Mesendoderm (in vitro differentiated cells): ENCODE data around the gene BPIFB2.
A peak's percentile ranks its signal among the peaks of the same experiment; 100 is the strongest.

ENCODE experiments used
- DNase-seq: peaks from one replicate; pipeline ENCODE4 v3.0.0; 2013
- H2AK5ac ChIP-seq: 2 replicates; pipeline ENCODE4 v1.6.1; 2013; ENCODE audit warnings: low read length, inconsistent platforms
- H2BK120ac ChIP-seq: 2 replicates; pipeline ENCODE4 v1.6.1; 2013; ENCODE audit warnings: low read depth, mild to moderate bottlenecking, low read length, moderate library complexity, mixed read lengths
- H2BK15ac ChIP-seq: replicated peaks from 2 replicates; pipeline ENCODE4 v1.6.1; 2013; ENCODE audit warnings: low read depth, mild to moderate bottlenecking, moderate library complexity
- H2BK5ac ChIP-seq: 2 replicates; pipeline ENCODE4 v1.6.1; 2013; ENCODE audit warnings: low read length, inconsistent platforms
- H3K18ac ChIP-seq: 2 replicates; pipeline ENCODE4 v1.6.1; 2013; ENCODE audit warnings: mild to moderate bottlenecking, low read length, mixed read lengths
- H3K23ac ChIP-seq: one replicate; pipeline ENCODE4 v1.6.1; 2013; ENCODE audit warnings: low read length
- H3K27ac ChIP-seq: 2 replicates; pipeline ENCODE4 v1.5.1; 2013; ENCODE audit warnings: low read depth, mild to moderate bottlenecking, inconsistent platforms, low read length, moderate library complexity
- H3K27me3 ChIP-seq: 2 replicates; pipeline ENCODE4 v1.6.1; 2013; ENCODE audit warnings: low read length, control low read depth, mild to moderate bottlenecking, inconsistent platforms; ENCODE audit not compliant: insufficient read depth, poor library complexity
- H3K36me3 ChIP-seq: 2 replicates; pipeline ENCODE4 v1.6.1; 2013; ENCODE audit warnings: low read length, inconsistent platforms; ENCODE audit not compliant: control insufficient read depth, insufficient read depth
- H3K4ac ChIP-seq: one replicate; pipeline ENCODE4 v1.6.1; 2013; ENCODE audit warnings: low read depth, mild to moderate bottlenecking, low read length, moderate library complexity
- H3K4me1 ChIP-seq: 2 replicates; pipeline ENCODE4 v1.6.1; 2013; ENCODE audit warnings: low read depth, low read length, inconsistent platforms; ENCODE audit not compliant: control insufficient read depth
- H3K4me2 ChIP-seq: 2 replicates; pipeline ENCODE4 v1.6.1; 2013; ENCODE audit warnings: low read length
- H3K4me3 ChIP-seq: 2 replicates; pipeline ENCODE4 v1.5.1; 2013; ENCODE audit warnings: mild to moderate bottlenecking, low read length
- H3K56ac ChIP-seq: one replicate; pipeline ENCODE4 v1.6.1; 2013; ENCODE audit warnings: low read length
- H3K79me1 ChIP-seq: 2 replicates; pipeline ENCODE4 v1.6.1; 2013; ENCODE audit warnings: low read length, inconsistent platforms
- H3K79me2 ChIP-seq: 2 replicates; pipeline ENCODE4 v1.6.1; 2013; ENCODE audit warnings: mild to moderate bottlenecking, low read length; ENCODE audit not compliant: control insufficient read depth, insufficient read depth
- H3K9ac ChIP-seq: 2 replicates; pipeline ENCODE4 v1.6.1; 2013; ENCODE audit warnings: low read length, inconsistent platforms
- H4K5ac ChIP-seq: one replicate; pipeline ENCODE4 v1.6.1; 2013; ENCODE audit warnings: low read length
- H4K8ac ChIP-seq: one replicate; pipeline ENCODE4 v1.6.1; 2013; ENCODE audit warnings: low read depth, mild to moderate bottlenecking, control low read depth, low read length, moderate library complexity
- WGBS: extraction: QIAGEN DNeasy Blood & Tissue Kit; methylation state at CpG from one replicate; pipeline ENCODE4 v1.1.7; 2013; ENCODE audit warnings: low lambda C conversion rate, missing lambda C conversion rate; ENCODE audit not compliant: insufficient coverage; ENCODE audit errors: extremely low coverage; 5-methylcytosine and 5-hydroxymethylcytosine counted together

The BPIFB2 gene

DNA sequence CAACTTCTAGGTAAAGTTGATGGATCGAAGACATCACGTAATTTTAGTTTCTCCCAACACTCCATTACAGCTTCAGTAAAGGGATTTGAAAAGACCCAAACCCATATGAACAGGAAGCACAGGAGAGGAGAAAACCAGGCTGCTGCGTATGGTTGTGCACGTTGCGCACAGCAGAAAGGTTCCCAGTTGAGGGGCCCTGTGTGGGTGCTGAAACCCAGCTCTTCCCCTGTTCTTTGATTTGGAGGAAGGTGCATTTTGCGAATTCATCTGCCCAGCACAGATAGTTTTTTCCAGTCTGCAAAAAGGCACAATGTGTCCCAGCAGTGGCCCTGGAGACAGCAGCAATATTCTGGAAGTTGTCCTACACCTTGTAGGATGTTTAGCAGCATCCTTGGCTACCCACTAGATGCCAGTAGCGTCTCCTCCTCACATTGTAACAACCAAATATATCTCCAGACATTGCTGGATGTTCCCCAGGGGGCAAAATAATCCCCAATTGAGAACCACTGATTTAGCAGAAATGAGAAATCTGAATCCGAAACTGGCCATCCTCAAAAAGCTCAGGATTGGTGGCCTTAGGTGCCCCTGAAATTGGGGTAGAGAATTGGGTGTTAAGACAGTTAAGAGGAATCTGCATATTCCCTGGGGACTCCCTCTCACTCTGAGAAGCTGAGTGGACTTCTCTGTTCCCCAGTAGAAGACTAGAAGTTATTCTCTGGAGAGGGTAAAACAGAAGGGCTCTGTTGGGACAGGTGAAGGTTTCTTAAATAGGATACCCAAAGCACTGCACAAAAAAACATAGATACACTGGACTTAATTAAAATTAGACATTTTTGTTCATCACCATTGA, 15.5 kb upstream of the BPIFB2 start:
- no peak overlapping the region for H3K23ac ChIP-seq
- H3K27me3 ChIP-seq: no peaks in the 10 kb centered on the region
- no peak overlapping the region for H3K4ac ChIP-seq
- no peaks in the 10 kb centered on the region for H3K36me3 ChIP-seq
- no peak overlapping the region for H2BK120ac ChIP-seq
- no peak overlapping the region for H3K27ac ChIP-seq
- no peak overlapping the region for H3K4me3 ChIP-seq
- no peak overlapping the region for H3K18ac ChIP-seq
- no peak overlapping the region for H4K8ac ChIP-seq
- no peak overlapping the region for H3K4me2 ChIP-seq
- H2BK5ac ChIP-seq: no peak overlapping the region
- H3K4me1 ChIP-seq: no peaks in the 10 kb centered on the region
- no CpG with 5 or more reads among the region's 8 CpGs for WGBS
- H3K79me2 ChIP-seq: no peaks in the 10 kb centered on the region
- no peaks in the 10 kb centered on the region for H3K79me1 ChIP-seq
- H2BK15ac ChIP-seq: peak overlapping the region; percentile 60
- DNase-seq: no peak
- no peak overlapping the region for H3K56ac ChIP-seq
- H2AK5ac ChIP-seq: no peak overlapping the region
- H3K9ac ChIP-seq: no peak overlapping the region
- H4K5ac ChIP-seq: no peak overlapping the region

DNA sequence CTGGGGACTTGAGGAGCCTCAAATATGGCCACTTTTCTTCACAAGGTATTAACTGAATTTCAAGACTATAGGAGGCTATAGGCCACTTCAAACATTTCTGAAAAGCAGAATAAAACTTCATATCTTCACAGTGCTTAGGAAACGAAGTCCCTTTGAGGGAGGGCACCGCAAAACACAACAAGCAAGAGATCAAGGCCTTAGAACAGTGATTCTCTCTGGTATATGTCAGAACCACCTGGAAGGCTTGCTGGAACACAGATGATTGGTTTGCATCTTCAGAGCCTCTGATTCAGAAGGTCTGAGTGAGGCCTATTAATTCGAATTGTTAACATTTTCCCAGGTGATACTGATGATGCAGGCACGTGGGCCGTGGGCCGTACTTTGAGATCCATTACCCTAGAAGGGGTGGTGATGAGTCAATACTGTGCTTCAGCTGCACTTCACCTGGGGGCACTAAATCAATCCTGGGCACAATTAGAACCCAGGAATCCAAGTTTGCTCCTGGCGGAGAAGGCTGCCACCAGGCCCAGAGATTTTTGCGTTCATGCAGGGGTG, 13.9 kb upstream of the BPIFB2 start:
- H2BK15ac ChIP-seq: no peak overlapping the region
- peak overlapping the region; percentile 40 for H2BK120ac ChIP-seq
- H3K4ac ChIP-seq: no peak overlapping the region
- no peak overlapping the region for H3K27ac ChIP-seq
- H3K4me2 ChIP-seq: no peak overlapping the region
- H4K8ac ChIP-seq: no peak overlapping the region
- no peak overlapping the region for H3K4me3 ChIP-seq
- H3K4me1 ChIP-seq: no peaks in the 10 kb centered on the region
- H3K79me1 ChIP-seq: no peaks in the 10 kb centered on the region
- H3K27me3 ChIP-seq: no peaks in the 10 kb centered on the region
- no peaks in the 10 kb centered on the region for H3K36me3 ChIP-seq
- no peak overlapping the region for H3K23ac ChIP-seq
- no peak overlapping the region for H2BK5ac ChIP-seq
- no peak overlapping the region for H3K18ac ChIP-seq
- DNase-seq: no peak
- H3K79me2 ChIP-seq: no peaks in the 10 kb centered on the region
- peak overlapping the region; percentile 36 for H3K56ac ChIP-seq
- no CpG with 5 or more reads among the region's 8 CpGs for WGBS
- no peak overlapping the region for H3K9ac ChIP-seq
- no peak overlapping the region for H4K5ac ChIP-seq
- no peak overlapping the region for H2AK5ac ChIP-seq

DNA sequence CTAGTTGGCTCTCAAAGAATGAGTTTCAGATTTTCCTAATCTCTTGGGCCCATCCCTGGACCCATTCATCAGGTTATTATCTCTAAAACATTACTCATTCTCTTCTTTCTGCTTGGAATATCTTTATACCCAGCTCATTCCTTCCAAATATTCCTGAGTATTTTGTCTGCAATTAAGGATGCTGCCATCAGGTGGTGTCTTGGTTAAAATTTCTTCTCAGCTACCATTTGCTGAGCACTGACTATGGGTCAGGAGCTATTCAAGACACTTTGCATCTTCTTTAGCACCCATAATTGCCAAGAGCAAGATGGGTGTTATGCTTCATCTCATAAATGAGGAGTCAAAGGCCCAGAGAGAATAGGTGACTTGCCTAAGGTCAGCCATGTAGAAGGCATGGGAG, 11.7 kb upstream of the BPIFB2 start:
- Histone ChIP-seq H3K4ac (no peak overlapping the region), H3K36me3 (no peaks in the 10 kb centered on the region), H2BK120ac (no peak overlapping the region), H2AK5ac (no peak overlapping the region), H3K23ac (no peak overlapping the region), H3K4me3 (no peak overlapping the region), H3K9ac (no peak overlapping the region), H4K8ac (no peak overlapping the region), H3K79me1 (no peaks in the 10 kb centered on the region), H3K27me3 (no peaks in the 10 kb centered on the region), H2BK15ac (no peak overlapping the region), H3K79me2 (no peaks in the 10 kb centered on the region), H2BK5ac (no peak overlapping the region), H3K18ac (no peak overlapping the region), H3K4me2 (no peak overlapping the region), H3K27ac (no peak overlapping the region), H3K56ac (no peak overlapping the region), H3K4me1 (no peaks in the 10 kb centered on the region), H4K5ac (no peak overlapping the region)
- no peak for DNase-seq

DNA sequence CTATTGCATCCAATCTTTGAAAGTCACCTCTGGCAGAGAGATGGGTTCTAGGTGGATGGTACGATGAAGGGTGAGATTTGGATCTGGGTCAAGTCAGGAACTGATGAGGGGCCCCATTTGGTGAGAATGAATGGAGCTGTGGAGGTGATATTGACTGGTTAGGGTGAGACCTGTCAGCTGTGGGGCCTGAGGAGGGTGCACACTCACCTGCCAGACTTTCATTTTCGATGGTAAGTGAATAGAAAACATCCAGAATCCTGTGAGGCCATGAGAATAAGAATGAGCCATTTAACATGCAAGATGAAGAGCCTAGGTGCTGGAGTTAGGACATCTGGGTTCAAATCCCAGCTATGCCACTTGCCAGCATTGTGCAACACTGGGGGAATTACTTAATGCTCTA, 10.1 kb upstream of the BPIFB2 start:
- no peak overlapping the region for H3K4me2 ChIP-seq
- H3K79me2 ChIP-seq: no peaks in the 10 kb centered on the region
- no CpG with 5 or more reads among the region's 2 CpGs for WGBS
- H3K4me1 ChIP-seq: no peaks in the 10 kb centered on the region
- H3K9ac ChIP-seq: no peak overlapping the region
- H3K79me1 ChIP-seq: no peaks in the 10 kb centered on the region
- no peak overlapping the region for H4K5ac ChIP-seq
- DNase-seq: no peak
- no peak overlapping the region for H3K4me3 ChIP-seq
- no peaks in the 10 kb centered on the region for H3K36me3 ChIP-seq
- no peak overlapping the region for H4K8ac ChIP-seq
- no peak overlapping the region for H3K56ac ChIP-seq
- no peak overlapping the region for H2BK120ac ChIP-seq
- H3K27me3 ChIP-seq: no peaks in the 10 kb centered on the region
- no peak overlapping the region for H2BK5ac ChIP-seq
- no peak overlapping the region for H2BK15ac ChIP-seq
- H3K27ac ChIP-seq: no peak overlapping the region
- H3K18ac ChIP-seq: no peak overlapping the region
- H3K4ac ChIP-seq: no peak overlapping the region
- no peak overlapping the region for H3K23ac ChIP-seq
- no peak overlapping the region for H2AK5ac ChIP-seq

DNA sequence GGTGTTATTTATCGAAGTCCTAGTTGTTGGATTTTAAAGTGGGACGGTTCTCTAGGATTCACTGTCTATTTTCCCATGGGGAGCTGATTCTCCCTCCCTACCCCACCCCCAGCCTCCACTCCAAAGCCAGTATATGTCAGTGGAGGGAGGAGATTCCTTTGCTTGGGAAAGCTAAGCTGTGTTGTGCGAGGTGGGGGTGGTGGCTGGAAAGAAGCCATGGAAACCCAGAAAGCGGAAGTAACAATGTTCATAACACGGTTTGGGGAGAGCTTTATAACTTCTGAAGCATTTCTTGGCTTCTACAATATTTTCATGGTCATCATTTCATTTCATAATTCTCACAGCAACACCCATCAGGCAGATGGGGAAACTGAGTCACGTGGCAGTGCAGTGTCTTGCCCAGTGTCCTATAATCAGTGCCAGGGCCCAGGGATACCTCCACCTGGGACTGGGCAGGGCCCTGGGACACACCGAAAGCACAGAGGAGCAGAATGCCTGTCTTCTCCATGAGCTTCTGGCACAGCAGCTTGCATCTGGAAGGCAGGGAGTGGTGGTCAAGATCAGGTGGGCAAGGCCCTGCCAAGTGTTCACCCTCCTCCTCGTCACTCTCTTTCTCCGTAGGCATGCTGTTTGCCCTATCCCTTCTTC, 7.8 kb upstream of the BPIFB2 start:
- Histone ChIP-seq H3K23ac (no peak overlapping the region), H3K79me2 (no peaks in the 10 kb centered on the region), H3K56ac (peak overlapping the region; percentile 74), H2AK5ac (peak overlapping the region; percentile 81), H2BK5ac (peak overlapping the region; percentile 54), H3K4me1 (no peaks in the 10 kb centered on the region), H3K27me3 (no peaks in the 10 kb centered on the region), H4K8ac (no peak overlapping the region), H3K18ac (no peak overlapping the region), H3K36me3 (no peaks in the 10 kb centered on the region), H3K79me1 (no peaks in the 10 kb centered on the region), H3K4me2 (no peak overlapping the region), H3K4me3 (no peak overlapping the region), H4K5ac (no peak overlapping the region), H3K4ac (no peak overlapping the region), H2BK15ac (no peak overlapping the region), H2BK120ac (no peak overlapping the region), H3K27ac (no peak overlapping the region), H3K9ac (no peak overlapping the region)
- no CpG with 5 or more reads among the region's 9 CpGs for WGBS
- no peak for DNase-seq
